DMS53 (cell line): ENCODE data around the gene TSHZ2.
"Not testable (repeated sequence)": the region's sequence is repeated elsewhere in the genome, so short reads cannot be mapped to it uniquely, and the experiment has no call there.

Experiments
- DNase-seq: peaks from one replicate; lab custom pipeline; 2025; lab: John Stamatoyannopoulos, UW

Gene TSHZ2

GRCh38 chr20:53320701-53321100 is 348.5 kb downstream of the TSHZ2 start:
- DNase-seq: no peak

GRCh38 chr20:53321596-53321995 is 349.4 kb downstream of the TSHZ2 start:
- DNase-seq: no peak

- no peak for DNase-seq
Measured at GRCh38 chr20:53322651-53323050, 350.5 kb downstream of the TSHZ2 start.

GRCh38 chr20:53323460-53323859 is 351.3 kb downstream of the TSHZ2 start:
- DNase-seq: not testable (repeated sequence)

GRCh38 chr20:53324816-53325215 is 352.7 kb downstream of the TSHZ2 start:
- DNase-seq: no peak

GRCh38 chr20:53328961-53329360 is 356.8 kb downstream of the TSHZ2 start:
- DNase-seq: no peak

GRCh38 chr20:53329781-53330180 is 357.6 kb downstream of the TSHZ2 start:
- no peak for DNase-seq

GRCh38 chr20:53330601-53331140 is 358.5 kb downstream of the TSHZ2 start:
- DNase-seq: no peak

- no peak for DNase-seq
Measured at GRCh38 chr20:53331151-53331973, 359.2 kb downstream of the TSHZ2 start.

- DNase-seq: no peak
Measured at GRCh38 chr20:53332022-53332837, 360.1 kb downstream of the TSHZ2 start.

GRCh38 chr20:53334861-53335260 is 362.7 kb downstream of the TSHZ2 start:
- DNase-seq: no peak

- DNase-seq: no peak
Measured at GRCh38 chr20:53335555-53335954, 363.4 kb downstream of the TSHZ2 start.

- DNase-seq: no peak
Measured at GRCh38 chr20:53336892-53337291, 364.7 kb downstream of the TSHZ2 start.

- DNase-seq: no peak
Measured at GRCh38 chr20:53337390-53338101, 365.4 kb downstream of the TSHZ2 start.

GRCh38 chr20:53338716-53339115 is 366.6 kb downstream of the TSHZ2 start:
- no peak for DNase-seq

- no peak for DNase-seq
Measured at GRCh38 chr20:53342429-53342828, 370.3 kb downstream of the TSHZ2 start.

GRCh38 chr20:53343448-53343847 is 371.3 kb downstream of the TSHZ2 start:
- no peak for DNase-seq

GRCh38 chr20:53344891-53345290 is 372.7 kb downstream of the TSHZ2 start:
- DNase-seq: no peak

- DNase-seq: no peak
Measured at GRCh38 chr20:53345536-53346334, 373.6 kb downstream of the TSHZ2 start.

- DNase-seq: no peak
Measured at GRCh38 chr20:53346335-53346648, 374.1 kb downstream of the TSHZ2 start.

- DNase-seq: no peak
Measured at GRCh38 chr20:53349730-53350129, 377.6 kb downstream of the TSHZ2 start.
